HepG2 (cell line): ENCODE measurements around the gene MUC22. TPM values are rescaled to one million over a fixed set of nuclear protein-coding genes. Genes with fewer than 3 reads are reported as not detected.

Experiments used
- ATAC-seq: fragments of 200-7000 bp; cut with Tn5 transposase; 3 replicates; pipeline ENCODE4 v1.9.1; 2020; ENCODE audit warnings: mild to moderate bottlenecking, moderate library complexity
- BruUV-seq: library from RNA; stranded (reverse); fragments of 400-500 nt; replicated peaks from 2 replicates; lab custom pipeline; 2021; lab: Mats Ljungman, UMichigan
- CTCF ChIA-PET: fragments of 300-600 bp; formaldehyde crosslinking; extraction: SDS; loops from one replicate; lab custom pipeline; 2021; ENCODE audit warnings: low total read pairs, inconsistent platforms, low intra/inter-chr PET ratio; lab: Yijun Ruan, JAX
- POLR2A ChIA-PET: fragments of 350-600 bp; sonication (Branson Sonifier 250); formaldehyde crosslinking; loops from one replicate; lab custom pipeline; 2020; ENCODE audit warnings: antibody characterized with exemption, inconsistent platforms; lab: Yijun Ruan, JAX
- DNase-seq: peaks from one replicate; pipeline ENCODE4 v3.0.0-alpha.2; 2015; ENCODE audit warnings: low spot score
- FAIRE-seq: peaks from 3 replicates; lab custom pipeline; 2011; peaks lifted over from hg19 to GRCh38; lab: Jason Lieb, UNC
- H2AFZ ChIP-seq: one replicate; pipeline ENCODE4 v1.6.1; 2011; ENCODE audit warnings: low read length, inconsistent platforms
- H3K27ac ChIP-seq: fragments of 300-600 bp; 3 replicates; pipeline ENCODE4 v1.8.0; 2011; ENCODE audit warnings: mixed run types, mild to moderate bottlenecking, mixed read lengths, low read length, inconsistent platforms; ENCODE audit not compliant: insufficient read depth; ENCODE audit errors: extremely low read length
- H3K27me3 ChIP-seq, 2 experiments: fragments of 200-600 bp in 1 of 2; 2 replicates in 1 of 2; 3 replicates in 1 of 2; pipeline versions ENCODE4 v1.6.0 to v1.8.0; 2011; ENCODE audit warnings: low read length in 2 of 2, mild to moderate bottlenecking in 2 of 2, moderate library complexity in 2 of 2, inconsistent platforms in 1 of 2; ENCODE audit not compliant: insufficient read depth in 2 of 2, control insufficient read depth in 1 of 2
- H3K36me3 ChIP-seq, 2 experiments: fragments of 200-600 bp in 1 of 2; replicated peaks in 1 of 2; 2 replicates in 1 of 2; 3 replicates in 1 of 2; pipeline versions ENCODE4 v1.5.1 to v1.8.0; 2011; ENCODE audit warnings: low read length in 2 of 2, inconsistent platforms in 1 of 2; ENCODE audit not compliant: insufficient read depth in 2 of 2, control insufficient read depth in 1 of 2
- H3K4me1 ChIP-seq: 2 replicates; pipeline ENCODE4 v1.5.1; 2012; ENCODE audit warnings: low read length, inconsistent platforms; ENCODE audit not compliant: insufficient read depth
- H3K4me2 ChIP-seq: 2 replicates; pipeline ENCODE4 v1.6.0; 2011; ENCODE audit warnings: low read depth, low read length, inconsistent platforms
- H3K4me3 ChIP-seq, 3 experiments: fragments of 200-600 bp in 1 of 3; sonication (generic), shearing (Covaris generic) in 1 of 3; replicated peaks in 1 of 3; 2 replicates each; pipeline ENCODE4 v1.5.1; 2011 to 2016; ENCODE audit warnings: low read length in 3 of 3, inconsistent platforms in 2 of 3, low read depth in 2 of 3, mild to moderate bottlenecking in 2 of 3, control low read depth in 1 of 3, mixed read lengths in 1 of 3; ENCODE audit not compliant: insufficient read depth in 1 of 3
- H3K79me2 ChIP-seq: one replicate; pipeline ENCODE4 v1.6.1; 2011; ENCODE audit warnings: low read length, inconsistent platforms; ENCODE audit not compliant: insufficient read depth
- H3K9ac ChIP-seq: 2 replicates; pipeline ENCODE4 v1.6.0; 2011; ENCODE audit warnings: mild to moderate bottlenecking, low read depth, low read length, inconsistent platforms; ENCODE audit not compliant: insufficient read depth
- H3K9me3 ChIP-seq: 2 replicates; pipeline ENCODE4 v1.5.1; 2012; ENCODE audit warnings: mild to moderate bottlenecking, low read length
- H4K20me1 ChIP-seq: 2 replicates; pipeline ENCODE4 v1.6.0; 2011; ENCODE audit warnings: inconsistent platforms, mild to moderate bottlenecking, low read length, moderate library complexity; ENCODE audit not compliant: insufficient read depth
- MTA1 ChIP-seq: sonication (generic); formaldehyde crosslinking; IDR thresholded peaks from 2 replicates; pipeline ENCODE4 v1.4.0; 2020; ENCODE audit warnings: missing genetic modification reagents, mild to moderate bottlenecking, borderline replicate concordance
- PAX8 ChIP-seq: sonication (generic); formaldehyde crosslinking; IDR thresholded peaks from 2 replicates; pipeline ENCODE4 v1.8.0; 2022; ENCODE audit warnings: mild to moderate bottlenecking, missing genetic modification reagents, borderline replicate concordance
- RORA ChIP-seq: sonication (generic); formaldehyde crosslinking; IDR thresholded peaks from 2 replicates; pipeline ENCODE4 v1.5.0; 2020; ENCODE audit warnings: mild to moderate bottlenecking, missing genetic modification reagents, moderate library complexity
- ZFAT ChIP-seq: sonication (generic); formaldehyde crosslinking; conservative IDR thresholded peaks from 2 replicates; pipeline ENCODE4 v1.8.1; 2023; ENCODE audit warnings: missing genetic modification reagents, inconsistent platforms
- ZNF777 ChIP-seq: sonication (generic); formaldehyde crosslinking; IDR thresholded peaks from 2 replicates; pipeline ENCODE4 v1.4.0; 2020; ENCODE audit warnings: missing genetic modification reagents
- WGBS: methylation state at CpG from one replicate; pipeline ENCODE4 v1.1.6; 2017; ENCODE audit warnings: low lambda C conversion rate; 5-methylcytosine and 5-hydroxymethylcytosine counted together
- in situ Hi-C: cut with HindIII; loops from 2 replicates; pipeline ENCODE4 v1.10.0; 2017; ENCODE audit warnings: low pct_unique_long_range_greater_than_20kb; ENCODE audit not compliant: extremely low pct_ligation_motif_present
- intact Hi-C: fragments of 100-400 bp; cut with micrococcal nuclease; formaldehyde crosslinking; loops from one replicate; pipeline ENCODE4 v1.10.0; 2022; ENCODE audit not compliant: unreplicated experiment
- polyA plus RNA-seq, 8 experiments: library from polyadenylated mRNA; depleted of rRNA in 3 of 8; stranded (reverse) in 7 of 8; unstranded in 1 of 8; fragments of >200 nt; fragmentation: Illumina TruSeq in 4 of 8; extraction: Trizol in 4 of 8; gene quantifications; 2 replicates each; pipeline versions ENCODE4 v1.2.1 to v1.2.3, GENCODE V29; 2011 to 2016; ENCODE audit warnings: low read depth in 4 of 8, missing spikeins in 1 of 8, mixed read lengths in 1 of 8; ENCODE audit not compliant: insufficient read depth in 1 of 8
- total RNA-seq, 5 experiments: library from RNA; depleted of rRNA; stranded (reverse); fragments of >200 nt; fragmentation: Illumina TruSeq; extraction: Trizol; gene quantifications; 2 replicates each; pipeline ENCODE4 v1.2.3, GENCODE V29; 2016; ENCODE audit warnings: low read depth in 1 of 5
- TF ChIP-seq, protein P1 (sequence below): sonication (generic); formaldehyde crosslinking; IDR thresholded peaks from 2 replicates; pipeline ENCODE4 v1.8.1; 2023; ENCODE audit warnings: mild to moderate bottlenecking, missing genetic modification reagents, borderline replicate concordance
- TF ChIP-seq, protein P2 (sequence below): sonication (generic); formaldehyde crosslinking; IDR thresholded peaks from 2 replicates; pipeline ENCODE4 v1.8.1; 2023; ENCODE audit warnings: mild to moderate bottlenecking, missing genetic modification reagents
- TF ChIP-seq, protein P3 (sequence below): sonication (generic); formaldehyde crosslinking; IDR thresholded peaks from 2 replicates; pipeline ENCODE4 v1.5.0; 2020; ENCODE audit warnings: mild to moderate bottlenecking, missing genetic modification reagents, borderline replicate concordance
- TF ChIP-seq, protein P4 (sequence below): sonication (generic); formaldehyde crosslinking; IDR thresholded peaks from 2 replicates; pipeline ENCODE4 v1.4.0; 2020; ENCODE audit warnings: mild to moderate bottlenecking, missing genetic modification reagents, borderline replicate concordance

MUC22 gene
- total and polyA plus RNA-seq, 2 of the 13 experiments (the other 11 are each of a cell fraction or from before 2014, with no cell fraction given) = not detected

DNA sequence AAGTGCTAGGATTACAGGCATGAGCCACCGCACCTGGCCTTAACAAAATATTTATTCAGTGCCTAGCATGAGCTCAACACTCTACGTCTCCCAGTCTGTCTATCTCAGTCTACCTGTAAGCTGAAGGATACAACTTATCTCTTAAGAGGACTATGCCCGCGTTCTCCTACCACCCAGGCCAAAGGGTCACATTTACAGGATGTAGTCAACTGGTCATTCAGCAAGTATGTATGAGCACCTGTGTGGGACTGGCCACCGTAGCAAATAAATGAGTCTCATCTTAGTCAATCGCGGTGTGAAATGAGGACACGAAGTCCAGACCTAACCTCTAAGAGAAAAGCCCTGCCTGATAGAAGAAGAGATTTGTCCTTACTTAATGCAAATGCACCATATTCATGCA lies 49.9 kb downstream of the MUC22 start:
- Histone ChIP-seq H4K20me1 (no peaks in the 10 kb centered on the region), H3K79me2 (no peaks in the 10 kb centered on the region), H3K9me3 (no peaks in the 10 kb centered on the region), H3K27ac (no peak overlapping the region), H3K4me1 (no peaks in the 10 kb centered on the region), H3K36me3 (no peaks in the 10 kb centered on the region), H2AFZ (no peak overlapping the region), H3K27me3 (peaks cover 0 to 11% of the 10 kb centered on the region in 2 experiments; a peak in 2 of 5 replicates), H3K4me3 (no peak overlapping the region), H3K4me2 (no peak overlapping the region), H3K9ac (no peak overlapping the region)
- FAIRE-seq = no peak
- no peak for ATAC-seq
- 22% methylated on average over 8 of the region's 8 CpGs for WGBS
- POLR2A ChIA-PET = no interaction called here
- BruUV-seq = no TSS peak
- CTCF ChIA-PET = no interaction called here
- intact Hi-C loops = no loop called here
- DNase-seq = no peak
- in situ Hi-C loops = no loop called here
- no peak for TF ChIP-seq PAX8 (CRISPR knock-in tag)
- no peak for TF ChIP-seq MTA1 (CRISPR knock-in tag)
- TF ChIP-seq, protein P1, sequence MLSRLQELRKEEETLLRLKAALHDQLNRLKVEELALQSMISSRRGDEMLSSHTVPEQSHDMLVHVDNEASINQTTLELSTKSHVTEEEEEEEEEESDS (CRISPR knock-in tag) = no peak
- TF ChIP-seq ZNF777 (CRISPR knock-in tag) = no peak
- TF ChIP-seq, protein P2, sequence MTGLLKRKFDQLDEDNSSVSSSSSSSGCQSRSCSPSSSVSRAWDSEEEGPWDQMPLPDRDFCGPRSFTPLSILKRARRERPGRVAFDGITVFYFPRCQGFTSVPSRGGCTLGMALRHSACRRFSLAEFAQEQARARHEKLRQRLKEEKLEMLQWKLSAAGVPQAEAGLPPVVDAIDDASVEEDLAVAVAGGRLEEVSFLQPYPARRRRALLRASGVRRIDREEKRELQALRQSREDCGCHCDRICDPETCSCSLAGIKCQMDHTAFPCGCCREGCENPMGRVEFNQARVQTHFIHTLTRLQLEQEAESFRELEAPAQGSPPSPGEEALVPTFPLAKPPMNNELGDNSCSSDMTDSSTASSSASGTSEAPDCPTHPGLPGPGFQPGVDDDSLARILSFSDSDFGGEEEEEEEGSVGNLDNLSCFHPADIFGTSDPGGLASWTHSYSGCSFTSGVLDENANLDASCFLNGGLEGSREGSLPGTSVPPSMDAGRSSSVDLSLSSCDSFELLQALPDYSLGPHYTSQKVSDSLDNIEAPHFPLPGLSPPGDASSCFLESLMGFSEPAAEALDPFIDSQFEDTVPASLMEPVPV (CRISPR knock-in tag) = no peak
- TF ChIP-seq RORA = no peak
- TF ChIP-seq, protein P3, sequence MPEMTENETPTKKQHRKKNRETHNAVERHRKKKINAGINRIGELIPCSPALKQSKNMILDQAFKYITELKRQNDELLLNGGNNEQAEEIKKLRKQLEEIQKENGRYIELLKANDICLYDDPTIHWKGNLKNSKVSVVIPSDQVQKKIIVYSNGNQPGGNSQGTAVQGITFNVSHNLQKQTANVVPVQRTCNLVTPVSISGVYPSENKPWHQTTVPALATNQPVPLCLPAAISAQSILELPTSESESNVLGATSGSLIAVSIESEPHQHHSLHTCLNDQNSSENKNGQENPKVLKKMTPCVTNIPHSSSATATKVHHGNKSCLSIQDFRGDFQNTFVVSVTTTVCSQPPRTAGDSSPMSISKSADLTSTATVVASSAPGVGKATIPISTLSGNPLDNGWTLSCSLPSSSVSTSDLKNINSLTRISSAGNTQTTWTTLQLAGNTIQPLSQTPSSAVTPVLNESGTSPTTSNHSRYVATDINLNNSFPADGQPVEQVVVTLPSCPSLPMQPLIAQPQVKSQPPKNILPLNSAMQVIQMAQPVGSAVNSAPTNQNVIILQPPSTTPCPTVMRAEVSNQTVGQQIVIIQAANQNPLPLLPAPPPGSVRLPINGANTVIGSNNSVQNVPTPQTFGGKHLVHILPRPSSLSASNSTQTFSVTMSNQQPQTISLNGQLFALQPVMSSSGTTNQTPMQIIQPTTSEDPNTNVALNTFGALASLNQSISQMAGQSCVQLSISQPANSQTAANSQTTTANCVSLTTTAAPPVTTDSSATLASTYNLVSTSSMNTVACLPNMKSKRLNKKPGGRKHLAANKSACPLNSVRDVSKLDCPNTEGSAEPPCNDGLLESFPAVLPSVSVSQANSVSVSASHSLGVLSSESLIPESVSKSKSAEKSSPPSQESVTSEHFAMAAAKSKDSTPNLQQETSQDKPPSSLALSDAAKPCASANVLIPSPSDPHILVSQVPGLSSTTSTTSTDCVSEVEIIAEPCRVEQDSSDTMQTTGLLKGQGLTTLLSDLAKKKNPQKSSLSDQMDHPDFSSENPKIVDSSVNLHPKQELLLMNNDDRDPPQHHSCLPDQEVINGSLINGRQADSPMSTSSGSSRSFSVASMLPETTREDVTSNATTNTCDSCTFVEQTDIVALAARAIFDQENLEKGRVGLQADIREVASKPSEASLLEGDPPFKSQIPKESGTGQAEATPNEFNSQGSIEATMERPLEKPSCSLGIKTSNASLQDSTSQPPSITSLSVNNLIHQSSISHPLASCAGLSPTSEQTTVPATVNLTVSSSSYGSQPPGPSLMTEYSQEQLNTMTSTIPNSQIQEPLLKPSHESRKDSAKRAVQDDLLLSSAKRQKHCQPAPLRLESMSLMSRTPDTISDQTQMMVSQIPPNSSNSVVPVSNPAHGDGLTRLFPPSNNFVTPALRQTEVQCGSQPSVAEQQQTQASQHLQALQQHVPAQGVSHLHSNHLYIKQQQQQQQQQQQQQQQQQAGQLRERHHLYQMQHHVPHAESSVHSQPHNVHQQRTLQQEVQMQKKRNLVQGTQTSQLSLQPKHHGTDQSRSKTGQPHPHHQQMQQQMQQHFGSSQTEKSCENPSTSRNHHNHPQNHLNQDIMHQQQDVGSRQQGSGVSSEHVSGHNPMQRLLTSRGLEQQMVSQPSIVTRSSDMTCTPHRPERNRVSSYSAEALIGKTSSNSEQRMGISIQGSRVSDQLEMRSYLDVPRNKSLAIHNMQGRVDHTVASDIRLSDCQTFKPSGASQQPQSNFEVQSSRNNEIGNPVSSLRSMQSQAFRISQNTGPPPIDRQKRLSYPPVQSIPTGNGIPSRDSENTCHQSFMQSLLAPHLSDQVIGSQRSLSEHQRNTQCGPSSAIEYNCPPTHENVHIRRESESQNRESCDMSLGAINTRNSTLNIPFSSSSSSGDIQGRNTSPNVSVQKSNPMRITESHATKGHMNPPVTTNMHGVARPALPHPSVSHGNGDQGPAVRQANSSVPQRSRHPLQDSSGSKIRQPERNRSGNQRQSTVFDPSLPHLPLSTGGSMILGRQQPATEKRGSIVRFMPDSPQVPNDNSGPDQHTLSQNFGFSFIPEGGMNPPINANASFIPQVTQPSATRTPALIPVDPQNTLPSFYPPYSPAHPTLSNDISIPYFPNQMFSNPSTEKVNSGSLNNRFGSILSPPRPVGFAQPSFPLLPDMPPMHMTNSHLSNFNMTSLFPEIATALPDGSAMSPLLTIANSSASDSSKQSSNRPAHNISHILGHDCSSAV = no peak
- TF ChIP-seq ZFAT (CRISPR knock-in tag) = no peak
- TF ChIP-seq, protein P4, sequence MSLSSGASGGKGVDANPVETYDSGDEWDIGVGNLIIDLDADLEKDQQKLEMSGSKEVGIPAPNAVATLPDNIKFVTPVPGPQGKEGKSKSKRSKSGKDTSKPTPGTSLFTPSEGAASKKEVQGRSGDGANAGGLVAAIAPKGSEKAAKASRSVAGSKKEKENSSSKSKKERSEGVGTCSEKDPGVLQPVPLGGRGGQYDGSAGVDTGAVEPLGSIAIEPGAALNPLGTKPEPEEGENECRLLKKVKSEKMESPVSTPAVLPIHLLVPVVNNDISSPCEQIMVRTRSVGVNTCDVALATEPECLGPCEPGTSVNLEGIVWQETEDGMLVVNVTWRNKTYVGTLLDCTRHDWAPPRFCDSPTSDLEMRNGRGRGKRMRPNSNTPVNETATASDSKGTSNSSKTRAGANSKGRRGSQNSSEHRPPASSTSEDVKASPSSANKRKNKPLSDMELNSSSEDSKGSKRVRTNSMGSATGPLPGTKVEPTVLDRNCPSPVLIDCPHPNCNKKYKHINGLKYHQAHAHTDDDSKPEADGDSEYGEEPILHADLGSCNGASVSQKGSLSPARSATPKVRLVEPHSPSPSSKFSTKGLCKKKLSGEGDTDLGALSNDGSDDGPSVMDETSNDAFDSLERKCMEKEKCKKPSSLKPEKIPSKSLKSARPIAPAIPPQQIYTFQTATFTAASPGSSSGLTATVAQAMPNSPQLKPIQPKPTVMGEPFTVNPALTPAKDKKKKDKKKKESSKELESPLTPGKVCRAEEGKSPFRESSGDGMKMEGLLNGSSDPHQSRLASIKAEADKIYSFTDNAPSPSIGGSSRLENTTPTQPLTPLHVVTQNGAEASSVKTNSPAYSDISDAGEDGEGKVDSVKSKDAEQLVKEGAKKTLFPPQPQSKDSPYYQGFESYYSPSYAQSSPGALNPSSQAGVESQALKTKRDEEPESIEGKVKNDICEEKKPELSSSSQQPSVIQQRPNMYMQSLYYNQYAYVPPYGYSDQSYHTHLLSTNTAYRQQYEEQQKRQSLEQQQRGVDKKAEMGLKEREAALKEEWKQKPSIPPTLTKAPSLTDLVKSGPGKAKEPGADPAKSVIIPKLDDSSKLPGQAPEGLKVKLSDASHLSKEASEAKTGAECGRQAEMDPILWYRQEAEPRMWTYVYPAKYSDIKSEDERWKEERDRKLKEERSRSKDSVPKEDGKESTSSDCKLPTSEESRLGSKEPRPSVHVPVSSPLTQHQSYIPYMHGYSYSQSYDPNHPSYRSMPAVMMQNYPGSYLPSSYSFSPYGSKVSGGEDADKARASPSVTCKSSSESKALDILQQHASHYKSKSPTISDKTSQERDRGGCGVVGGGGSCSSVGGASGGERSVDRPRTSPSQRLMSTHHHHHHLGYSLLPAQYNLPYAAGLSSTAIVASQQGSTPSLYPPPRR (CRISPR knock-in tag) = no peak
